ENCODE measurements around the gene APOL3.

The APOL3 gene

GRCh38 chr22:36111316-36111715 lies 49.2 kb downstream of the APOL3 start:
- TF ChIP-seq, protein P1, sequence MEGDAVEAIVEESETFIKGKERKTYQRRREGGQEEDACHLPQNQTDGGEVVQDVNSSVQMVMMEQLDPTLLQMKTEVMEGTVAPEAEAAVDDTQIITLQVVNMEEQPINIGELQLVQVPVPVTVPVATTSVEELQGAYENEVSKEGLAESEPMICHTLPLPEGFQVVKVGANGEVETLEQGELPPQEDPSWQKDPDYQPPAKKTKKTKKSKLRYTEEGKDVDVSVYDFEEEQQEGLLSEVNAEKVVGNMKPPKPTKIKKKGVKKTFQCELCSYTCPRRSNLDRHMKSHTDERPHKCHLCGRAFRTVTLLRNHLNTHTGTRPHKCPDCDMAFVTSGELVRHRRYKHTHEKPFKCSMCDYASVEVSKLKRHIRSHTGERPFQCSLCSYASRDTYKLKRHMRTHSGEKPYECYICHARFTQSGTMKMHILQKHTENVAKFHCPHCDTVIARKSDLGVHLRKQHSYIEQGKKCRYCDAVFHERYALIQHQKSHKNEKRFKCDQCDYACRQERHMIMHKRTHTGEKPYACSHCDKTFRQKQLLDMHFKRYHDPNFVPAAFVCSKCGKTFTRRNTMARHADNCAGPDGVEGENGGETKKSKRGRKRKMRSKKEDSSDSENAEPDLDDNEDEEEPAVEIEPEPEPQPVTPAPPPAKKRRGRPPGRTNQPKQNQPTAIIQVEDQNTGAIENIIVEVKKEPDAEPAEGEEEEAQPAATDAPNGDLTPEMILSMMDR (conservative IDR thresholded peaks at IDR 0.05; ENCODE audit: low read length): no peak
- TF ChIP-seq EZH2phosphoT487 (IDR thresholded peaks at IDR 0.05; ENCODE audit: borderline replicate concordance): no peak
- Histone ChIP-seq H3K27me3 (ENCODE audit: insufficient read depth, low read length, poor library complexity, severe bottlenecking) (no peaks in the 10 kb centered on the region), H3K79me2 (ENCODE audit: insufficient read depth, low read length) (no peaks in the 10 kb centered on the region), H3K4me2 (ENCODE audit: low read depth, low read length, poor library complexity, severe bottlenecking) (no peak overlapping the region), H3K36me3 (ENCODE audit: insufficient read depth, low read length) (no peaks in the 10 kb centered on the region), H3K9me3 (ENCODE audit: insufficient read depth, low read depth, low read length) (no peaks in the 10 kb centered on the region), H3K4me1 (ENCODE audit: insufficient read depth, low read length, poor library complexity, severe bottlenecking) (no peaks in the 10 kb centered on the region), H2AFZ (ENCODE audit: low read length) (no peak overlapping the region), H3K9me2 (replicated peaks; ENCODE audit: low read depth, low read length) (no peaks in the 10 kb centered on the region), H3K4me3 (ENCODE audit: low read length, poor library complexity, severe bottlenecking) (no peak overlapping the region), H4K20me1 (ENCODE audit: insufficient read depth, low read length, poor library complexity, severe bottlenecking) (no peaks in the 10 kb centered on the region), H3K9ac (ENCODE audit: low read depth, low read length, poor library complexity, severe bottlenecking) (no peak overlapping the region), H3F3A (ENCODE audit: low read depth) (no peaks in the 10 kb centered on the region)

DNA sequence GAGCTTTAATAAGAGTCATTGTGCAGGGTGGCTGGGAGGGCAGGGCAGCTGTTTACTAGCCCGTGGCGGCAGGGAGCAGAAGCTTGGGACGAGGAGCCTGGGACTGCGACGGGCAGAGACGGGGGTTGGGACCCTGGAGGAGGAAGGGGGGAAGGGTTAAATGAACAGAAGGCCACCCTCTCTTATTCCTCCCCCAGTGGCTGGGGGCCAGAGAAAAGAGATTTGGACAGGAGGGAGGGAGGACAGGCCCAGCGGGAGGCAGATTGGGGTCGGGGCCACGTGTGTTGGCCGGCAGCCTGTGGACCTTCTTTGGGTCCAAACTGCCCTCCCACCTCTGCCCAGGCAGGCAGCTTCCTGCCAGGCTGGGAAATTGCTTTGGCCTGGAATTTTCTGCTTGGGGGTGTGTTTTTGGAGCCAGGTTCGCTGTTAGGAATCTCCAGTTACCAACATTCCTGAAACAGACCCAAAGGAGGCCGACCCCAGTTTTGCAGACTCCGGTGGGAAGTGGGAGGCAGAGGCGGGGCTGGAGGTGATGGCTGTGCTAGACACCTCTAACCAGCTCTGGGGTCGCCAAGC lies 50.2 kb downstream of the APOL3 start:
- no peak overlapping the region for H2AFZ ChIP-seq (ENCODE audit: low read length)
- H3K36me3 ChIP-seq (ENCODE audit: insufficient read depth, low read length): no peaks in the 10 kb centered on the region
- H3K4me3 ChIP-seq (ENCODE audit: low read length, poor library complexity, severe bottlenecking): no peak overlapping the region
- no peak overlapping the region for H3K4me2 ChIP-seq (ENCODE audit: low read depth, low read length, poor library complexity, severe bottlenecking)
- H3K79me2 ChIP-seq (ENCODE audit: insufficient read depth, low read length): no peaks in the 10 kb centered on the region
- H3K9me2 ChIP-seq (replicated peaks; ENCODE audit: low read depth, low read length): no peaks in the 10 kb centered on the region
- H3F3A ChIP-seq (ENCODE audit: low read depth): no peaks in the 10 kb centered on the region
- no peak overlapping the region for H3K9ac ChIP-seq (ENCODE audit: low read depth, low read length, poor library complexity, severe bottlenecking)
- no peaks in the 10 kb centered on the region for H4K20me1 ChIP-seq (ENCODE audit: insufficient read depth, low read length, poor library complexity, severe bottlenecking)
- TF ChIP-seq EZH2phosphoT487 (IDR thresholded peaks at IDR 0.05; ENCODE audit: borderline replicate concordance): no peak
- TF ChIP-seq, protein P1 (conservative IDR thresholded peaks at IDR 0.05; ENCODE audit: low read length): no peak
- no peaks in the 10 kb centered on the region for H3K4me1 ChIP-seq (ENCODE audit: insufficient read depth, low read length, poor library complexity, severe bottlenecking)
- no peaks in the 10 kb centered on the region for H3K27me3 ChIP-seq (ENCODE audit: insufficient read depth, low read length, poor library complexity, severe bottlenecking)
- no peaks in the 10 kb centered on the region for H3K9me3 ChIP-seq (ENCODE audit: insufficient read depth, low read depth, low read length)

DNA sequence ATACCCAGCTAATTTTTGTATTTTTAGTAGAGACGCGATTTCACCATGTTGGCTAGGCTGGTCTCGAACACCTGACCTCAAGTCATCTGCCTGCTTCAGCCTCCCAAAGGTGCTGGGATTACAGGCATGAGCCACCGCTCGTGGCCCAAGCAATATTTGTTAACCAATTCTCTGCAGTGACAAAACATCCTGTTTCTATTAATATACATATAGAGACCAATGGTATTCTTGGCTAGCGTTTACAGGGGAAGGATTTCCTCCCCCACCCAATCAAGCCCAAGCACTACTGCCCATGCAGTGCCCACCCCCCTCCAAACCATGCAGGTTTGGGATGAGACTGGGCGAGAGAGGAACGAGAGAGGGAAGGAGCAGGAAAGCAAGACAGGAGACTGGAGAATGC lies 53.1 kb downstream of the APOL3 start:
- H4K20me1 ChIP-seq (ENCODE audit: insufficient read depth, low read length, poor library complexity, severe bottlenecking): no peaks in the 10 kb centered on the region
- H2AFZ ChIP-seq (ENCODE audit: low read length): no peak overlapping the region
- no peak overlapping the region for H3K4me2 ChIP-seq (ENCODE audit: low read depth, low read length, poor library complexity, severe bottlenecking)
- no peaks in the 10 kb centered on the region for H3K79me2 ChIP-seq (ENCODE audit: insufficient read depth, low read length)
- H3K9me3 ChIP-seq (ENCODE audit: insufficient read depth, low read depth, low read length): no peaks in the 10 kb centered on the region
- H3K4me1 ChIP-seq (ENCODE audit: insufficient read depth, low read length, poor library complexity, severe bottlenecking): peaks cover 10% of the 10 kb centered on the region
- TF ChIP-seq, protein P1 (conservative IDR thresholded peaks at IDR 0.05; ENCODE audit: low read length): no peak
- TF ChIP-seq EZH2phosphoT487 (IDR thresholded peaks at IDR 0.05; ENCODE audit: borderline replicate concordance): no peak
- no peak overlapping the region for H3K4me3 ChIP-seq (ENCODE audit: low read length, poor library complexity, severe bottlenecking)
- H3K27me3 ChIP-seq (ENCODE audit: insufficient read depth, low read length, poor library complexity, severe bottlenecking): no peaks in the 10 kb centered on the region
- no peaks in the 10 kb centered on the region for H3K9me2 ChIP-seq (replicated peaks; ENCODE audit: low read depth, low read length)
- no peak overlapping the region for H3K9ac ChIP-seq (ENCODE audit: low read depth, low read length, poor library complexity, severe bottlenecking)
- H3F3A ChIP-seq (ENCODE audit: low read depth): no peaks in the 10 kb centered on the region
- H3K36me3 ChIP-seq (ENCODE audit: insufficient read depth, low read length): no peaks in the 10 kb centered on the region
